T-cell (primary cell): ENCODE measurements around the gene PCDHA4. TPM values are rescaled to one million over a fixed set of nuclear protein-coding genes. Genes with fewer than 3 reads are reported as not detected.
"Not testable (repeated sequence)": the region's sequence is repeated elsewhere in the genome, so short reads cannot be mapped to it uniquely, and the experiment has no call there.

Experiments
- ATAC-seq, 4 experiments: fragments of 200-7000 bp in 3 of 4; fragments of 150-1000 bp in 1 of 4; cut with Tn5 transposase; replicated peaks in 1 of 4; 1 replicate in 3 of 4; 2 replicates in 1 of 4; pipeline ENCODE4 v1.10.0; 2021; ENCODE audit warnings: moderate library complexity in 3 of 4, mild to moderate bottlenecking in 2 of 4, moderate number of reproducible peaks in 1 of 4
- CTCF ChIA-PET, 2 donors: fragments of 300-600 bp; sonication (Branson Sonifier 250); formaldehyde crosslinking; loops; one replicate each; lab custom pipeline; 2022; ENCODE audit warnings: antibody characterized with exemption in 2 of 2; lab: Charles Lee
- POLR2A ChIA-PET, 2 donors: fragments of 300-600 bp; sonication (Branson Sonifier 250); formaldehyde crosslinking; loops; one replicate each; lab custom pipeline; 2022; ENCODE audit warnings: antibody characterized with exemption in 2 of 2; lab: Charles Lee
- DNase-seq, 35 experiments: peaks; one replicate each; pipeline versions ENCODE4 v3.0.0 to v3.0.0-alpha.2; 2013 to 2023
- H3K27ac ChIP-seq: one replicate; pipeline ENCODE4 v1.5.1; 2013; ENCODE audit warnings: low read length
- H3K27me3 ChIP-seq, 2 experiments: replicated peaks in 1 of 2; 1 replicate in 1 of 2; 2 replicates in 1 of 2; pipeline versions ENCODE4 v1.6.1 to v1.7.0; 2013; ENCODE audit warnings: low read length in 1 of 2, mixed read lengths in 1 of 2; ENCODE audit not compliant: control insufficient read depth in 2 of 2, insufficient read depth in 2 of 2; ENCODE audit errors: extremely low read depth in 1 of 2
- H3K36me3 ChIP-seq, 2 donors: 1 replicate in 1 of 2; 2 replicates in 1 of 2; pipeline versions ENCODE4 v1.6.1 to v1.7.0; 2013; ENCODE audit warnings: low read length in 1 of 2; ENCODE audit not compliant: control insufficient read depth in 2 of 2, insufficient read depth in 1 of 2; ENCODE audit errors: extremely low read depth in 1 of 2
- H3K4me1 ChIP-seq, 2 experiments: 1 replicate in 1 of 2; 2 replicates in 1 of 2; pipeline versions ENCODE4 v1.6.1 to v1.7.0; 2013; ENCODE audit warnings: low read length in 2 of 2, mixed read lengths in 1 of 2; ENCODE audit not compliant: insufficient read depth in 2 of 2, control insufficient read depth in 1 of 2; ENCODE audit errors: extremely low read depth in 1 of 2
- H3K4me3 ChIP-seq, 2 donors: 1 replicate in 1 of 2; 2 replicates in 1 of 2; pipeline versions ENCODE4 v1.5.1 to v1.7.0; 2013; ENCODE audit warnings: mild to moderate bottlenecking in 2 of 2, low read length in 1 of 2, moderate library complexity in 1 of 2; ENCODE audit not compliant: control insufficient read depth in 1 of 2; ENCODE audit errors: extremely low read depth in 1 of 2
- H3K9me3 ChIP-seq: 2 replicates; pipeline ENCODE4 v1.7.0; 2013
- H3K27ac Mint-ChIP-seq, 2 donors: one replicate each; pipeline ENCODE4 v1.8.0; 2020 to 2021; ENCODE audit warnings: mild to moderate bottlenecking in 2 of 2, mixed read lengths in 2 of 2
- H3K27me3 Mint-ChIP-seq, 2 donors: one replicate each; pipeline ENCODE4 v1.8.0; 2021 to 2022; ENCODE audit warnings: mixed read lengths in 2 of 2
- H3K36me3 Mint-ChIP-seq: one replicate; pipeline ENCODE4 v1.8.0; 2021; ENCODE audit warnings: mixed read lengths
- H3K4me1 Mint-ChIP-seq, 3 donors: one replicate each; pipeline ENCODE4 v1.8.0; 2020 to 2022; ENCODE audit warnings: mixed read lengths in 3 of 3, mild to moderate bottlenecking in 1 of 3
- H3K4me3 Mint-ChIP-seq, 3 donors: one replicate each; pipeline ENCODE4 v1.8.0; 2020 to 2022; ENCODE audit warnings: mild to moderate bottlenecking in 3 of 3, mixed read lengths in 3 of 3, moderate library complexity in 3 of 3
- H3K9me3 Mint-ChIP-seq, 3 donors: one replicate each; pipeline ENCODE4 v1.8.0; 2020 to 2022; ENCODE audit warnings: mixed read lengths in 3 of 3
- WGBS: methylation state at CpG from one replicate; pipeline ENCODE4 v1.1.5; 2013; ENCODE audit warnings: missing lambda C conversion rate; ENCODE audit not compliant: insufficient coverage; 5-methylcytosine and 5-hydroxymethylcytosine counted together
- total RNA-seq, 35 experiments: library from RNA in 6 of 35; stranded (reverse) in 6 of 35; fragments of 120-200 nt in 1 of 35; gene quantifications; one replicate each; pipeline versions ENCODE4 v1.2.1 to v1.2.4 and lab custom pipeline; 2013 to 2026

PCDHA4 gene
- total RNA-seq, 5 donors from 2014 or later (not counting 1 experiment from before 2014, with no cell fraction given) = not detected

- DNase-seq, CTCF ChIA-PET, H3K9me3 ChIP-seq, H3K4me1 Mint-ChIP-seq, H3K36me3 ChIP-seq, H3K27ac ChIP-seq, ATAC-seq, H3K4me3 Mint-ChIP-seq, H3K36me3 Mint-ChIP-seq, POLR2A ChIA-PET, H3K27ac Mint-ChIP-seq, H3K4me1 ChIP-seq, H3K4me3 ChIP-seq: not testable (repeated sequence)
- WGBS = 65% methylated on average over 43 of the region's 44 CpGs
- Mint-ChIP-seq H3K9me3 (peaks cover 8 to 45% (median 43%) of the 10 kb centered on the region in 3 donors), H3K27me3 (peaks cover 22 to 36% of the 10 kb centered on the region in 2 donors)
- peaks cover 2 to 31% of the 10 kb centered on the region in 2 experiments for H3K27me3 ChIP-seq
Measured at GRCh38 chr5:140787422-140787821, 19.4 kb upstream of the PCDHA4 start.

- H3K4me3 ChIP-seq, H3K27ac ChIP-seq, CTCF ChIA-PET, ATAC-seq, H3K27ac Mint-ChIP-seq, H3K4me3 Mint-ChIP-seq, H3K36me3 ChIP-seq, H3K4me1 Mint-ChIP-seq, H3K4me1 ChIP-seq, POLR2A ChIA-PET, DNase-seq, H3K9me3 ChIP-seq, H3K36me3 Mint-ChIP-seq: not testable (repeated sequence)
- WGBS = 57% methylated on average over 70 of the region's 70 CpGs
- H3K9me3 Mint-ChIP-seq = peaks cover 7 to 44% (median 43%) of the 10 kb centered on the region in 3 donors
- H3K27me3 ChIP-seq = peaks cover 2 to 28% of the 10 kb centered on the region in 2 experiments
- H3K27me3 Mint-ChIP-seq = peaks cover 25 to 40% of the 10 kb centered on the region in 2 donors
Measured at GRCh38 chr5:140787849-140788504, 18.9 kb upstream of the PCDHA4 start.

GRCh38 chr5:140791089-140791488 lies 15.8 kb upstream of the PCDHA4 start:
- 60% methylated on average over 1 of the region's 2 CpGs for WGBS
- Histone ChIP-seq H3K9me3 (peaks cover 11% of the 10 kb centered on the region), H3K27ac (no peak overlapping the region), H3K4me3 (no peak overlapping the region), H3K36me3 (no peaks in the 10 kb centered on the region), H3K27me3 (peaks cover 2 to 31% of the 10 kb centered on the region in 2 experiments), H3K4me1 (no peaks in the 10 kb centered on the region)
- Mint-ChIP-seq H3K9me3 (peaks cover 8 to 39% (median 38%) of the 10 kb centered on the region in 3 donors), H3K27me3 (peaks cover 32 to 40% of the 10 kb centered on the region in 2 donors), H3K4me1 (no peaks in the 10 kb centered on the region), H3K4me3 (no peak overlapping the region), H3K27ac (no peak overlapping the region), H3K36me3 (peaks cover 8% of the 10 kb centered on the region)
- ATAC-seq (no peak), DNase-seq (no peak)
- ChIA-PET CTCF (no interaction called here), POLR2A (no interaction called here)

DNA sequence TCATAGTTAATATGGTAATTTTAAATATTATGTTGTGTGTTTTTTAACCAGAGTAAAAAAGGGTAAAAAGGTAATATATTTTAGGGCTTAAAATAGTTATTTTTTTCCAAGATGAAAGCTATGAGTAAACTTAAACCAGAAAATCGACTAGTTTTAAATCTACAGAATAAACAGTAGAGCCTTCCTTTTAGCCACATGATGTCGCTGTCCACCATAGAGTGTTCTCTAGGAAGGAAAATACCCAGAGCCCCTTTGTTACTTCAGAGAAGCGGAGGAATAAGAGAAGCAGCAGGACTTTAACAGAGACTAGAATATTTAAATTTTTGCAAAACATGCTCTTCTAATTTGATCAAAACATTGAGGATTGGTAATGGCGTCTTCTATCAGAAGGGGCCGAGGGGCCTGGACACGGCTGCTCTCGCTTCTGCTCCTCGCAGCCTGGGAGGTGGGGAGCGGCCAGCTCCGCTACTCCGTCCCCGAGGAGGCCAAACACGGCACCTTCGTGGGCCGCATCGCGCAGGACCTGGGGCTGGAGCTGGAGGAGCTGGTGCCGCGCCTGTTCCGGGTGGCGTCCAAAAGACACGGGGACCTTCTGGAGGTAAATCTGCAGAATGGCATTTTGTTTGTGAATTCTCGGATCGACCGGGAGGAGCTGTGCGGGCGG lies 12.1 kb upstream of the PCDHA4 start, which contains the start of gene PCDHA2:
Gene PCDHA2, plus strand, starts transcription at position 258 of the 664 bp plus-strand sequence.
- DNase-seq = no peak
- Mint-ChIP-seq H3K27ac (no peak within 1 kb of the TSS), H3K4me1 (no peaks in the 10 kb centered on the region), H3K27me3 (peaks cover 24 to 30% of the 10 kb centered on the region in 2 donors), H3K9me3 (peaks cover 5 to 33% (median 30%) of the 10 kb centered on the region in 3 donors), H3K4me3 (no peak within 1 kb of the TSS), H3K36me3 (peaks cover under 1% of the 10 kb centered on the region)
- 37% methylated on average over 24 of the region's 27 CpGs for WGBS
- Histone ChIP-seq H3K27me3 (peaks cover 0 to 22% of the 10 kb centered on the region in 2 experiments), H3K4me3 (no peak within 1 kb of the TSS), H3K4me1 (no peaks in the 10 kb centered on the region), H3K36me3 (no peaks in the 10 kb centered on the region), H3K9me3 (peaks cover 6% of the 10 kb centered on the region), H3K27ac (no peak within 1 kb of the TSS)
- CTCF ChIA-PET = no interaction called here
- POLR2A ChIA-PET = no interaction called here
- ATAC-seq = no peak

DNA sequence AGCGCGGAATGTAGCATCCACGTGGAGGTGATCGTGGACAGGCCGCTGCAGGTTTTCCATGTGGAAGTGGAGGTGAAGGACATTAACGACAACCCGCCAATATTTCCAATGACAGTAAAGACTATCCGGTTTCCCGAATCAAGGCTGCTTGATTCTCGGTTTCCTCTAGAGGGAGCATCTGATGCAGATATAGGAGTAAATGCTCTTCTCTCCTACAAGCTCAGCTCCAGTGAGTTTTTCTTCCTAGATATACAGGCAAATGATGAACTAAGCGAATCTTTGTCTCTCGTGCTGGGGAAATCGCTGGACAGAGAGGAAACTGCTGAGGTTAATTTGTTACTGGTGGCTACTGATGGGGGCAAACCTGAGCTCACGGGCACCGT lies 11.6 kb upstream of the PCDHA4 start:
- Histone ChIP-seq H3K4me3 (no peak overlapping the region), H3K36me3 (no peaks in the 10 kb centered on the region), H3K27ac (no peak overlapping the region), H3K4me1 (no peaks in the 10 kb centered on the region), H3K27me3 (peaks cover 0 to 22% of the 10 kb centered on the region in 2 experiments), H3K9me3 (peaks cover 10% of the 10 kb centered on the region)
- Mint-ChIP-seq H3K9me3 (peaks cover 4 to 38% (median 28%) of the 10 kb centered on the region in 3 donors), H3K36me3 (no peaks in the 10 kb centered on the region), H3K27me3 (peaks cover 26 to 33% of the 10 kb centered on the region in 2 donors), H3K27ac (no peak overlapping the region), H3K4me1 (no peaks in the 10 kb centered on the region), H3K4me3 (no peak overlapping the region)
- ATAC-seq (no peak), DNase-seq (no peak)
- WGBS = 20% methylated on average over 5 of the region's 15 CpGs
- ChIA-PET POLR2A (no interaction called here), CTCF (no interaction called here)

GRCh38 chr5:140796072-140796717 lies 10.7 kb upstream of the PCDHA4 start:
- DNase-seq, H3K4me3 Mint-ChIP-seq, H3K36me3 Mint-ChIP-seq, H3K4me1 Mint-ChIP-seq, H3K27ac ChIP-seq, H3K36me3 ChIP-seq, H3K4me3 ChIP-seq, CTCF ChIA-PET, H3K4me1 ChIP-seq, POLR2A ChIA-PET, ATAC-seq, H3K27ac Mint-ChIP-seq: not testable (repeated sequence)
- WGBS = 72% methylated on average over 72 of the region's 72 CpGs
- Histone ChIP-seq H3K27me3 (peaks cover 0 to 24% of the 10 kb centered on the region in 2 experiments), H3K9me3 (peaks cover 10% of the 10 kb centered on the region)
- Mint-ChIP-seq H3K27me3 (peaks cover 24 to 30% of the 10 kb centered on the region in 2 donors), H3K9me3 (peaks cover 4 to 35% (median 32%) of the 10 kb centered on the region in 3 donors)
